Suprapubic skin (tissue), 4 donors: ENCODE measurements around the gene GUCA2A. TPM values are rescaled to one million over a fixed set of nuclear protein-coding genes. Genes with fewer than 3 reads are reported as not detected.

Source experiments
- DNase-seq, 2 donors: peaks; one replicate each; pipeline ENCODE4 v3.0.0-alpha.2; 2019; ENCODE audit warnings: low spot score in 2 of 2
- H3K27ac ChIP-seq: fragments of 200-600 bp; sonication (generic); one replicate; pipeline ENCODE4 v1.5.1; 2019
- H3K27me3 ChIP-seq: fragments of 200-600 bp; sonication (generic); one replicate; pipeline ENCODE4 v1.5.1; 2019
- H3K36me3 ChIP-seq: fragments of 200-600 bp; sonication (generic); one replicate; pipeline ENCODE4 v1.5.1; 2019
- H3K4me1 ChIP-seq: fragments of 200-600 bp; sonication (generic); one replicate; pipeline ENCODE4 v1.5.1; 2019
- H3K4me3 ChIP-seq: fragments of 200-600 bp; sonication (generic); one replicate; pipeline ENCODE4 v1.5.1; 2019; ENCODE audit warnings: mild to moderate bottlenecking
- H3K9me3 ChIP-seq: fragments of 200-600 bp; sonication (generic); one replicate; pipeline ENCODE4 v1.5.1; 2019
- CTCF ChIP-seq, 2 donors: fragments of 200-600 bp in 1 of 2; fragments of 450-650 bp in 1 of 2; sonication (generic) in 1 of 2; IDR thresholded peaks; one replicate each; pipeline ENCODE4 v1.5.1; 2016 to 2019; ENCODE audit warnings: antibody characterized with exemption in 2 of 2, mild to moderate bottlenecking in 1 of 2, moderate library complexity in 1 of 2
- EP300 ChIP-seq: sonication (generic); formaldehyde crosslinking; IDR thresholded peaks from one replicate; pipeline ENCODE4 v1.6.1; 2017; ENCODE audit warnings: antibody characterized with exemption
- POLR2A ChIP-seq, 2 donors: fragments of 450-650 bp; IDR thresholded peaks; one replicate each; pipeline ENCODE4 v1.6.1; 2017; ENCODE audit warnings: antibody characterized with exemption in 2 of 2, mild to moderate bottlenecking in 2 of 2, moderate library complexity in 2 of 2
- POLR2AphosphoS5 ChIP-seq, 3 donors: sonication (generic); formaldehyde crosslinking; IDR thresholded peaks; one replicate each; pipeline ENCODE4 v1.6.1; 2017; ENCODE audit warnings: antibody characterized with exemption in 3 of 3
- WGBS: methylation state at CpG from one replicate; pipeline ENCODE4 v1.1.5; 2018; 5-methylcytosine and 5-hydroxymethylcytosine counted together
- total RNA-seq, 4 donors: library from RNA; depleted of rRNA; stranded (reverse); fragments of >200 nt; gene quantifications; one replicate each; pipeline ENCODE4 v1.1.0, GENCODE V29; 2016

Gene GUCA2A
- total RNA-seq, 4 donors from 2014 or later = 1.4 TPM; not detected in 3

GRCh38 chr1:42133809-42134526 is 30.6 kb downstream of the GUCA2A start:
- Histone ChIP-seq H3K36me3 (no peaks in the 10 kb centered on the region), H3K4me3 (no peak overlapping the region), H3K27ac (no peak overlapping the region), H3K4me1 (no peaks in the 10 kb centered on the region), H3K9me3 (no peaks in the 10 kb centered on the region), H3K27me3 (peaks cover 3% of the 10 kb centered on the region)
- TF ChIP-seq POLR2AphosphoS5 (IDR thresholded peaks at IDR 0.05) (no peak), EP300 (no peak), CTCF (IDR thresholded peaks at IDR 0.05) (no peak), POLR2A (IDR thresholded peaks at IDR 0.05) (no peak)
- 66% methylated on average over 9 of the region's 10 CpGs for WGBS
- no peak for DNase-seq

- TF ChIP-seq EP300 = no peak
- TF ChIP-seq POLR2AphosphoS5 (IDR thresholded peaks at IDR 0.05) = no peak
- TF ChIP-seq POLR2A (IDR thresholded peaks at IDR 0.05) = no peak
- TF ChIP-seq CTCF (IDR thresholded peaks at IDR 0.05) = no peak
- H3K4me3 ChIP-seq = no peak overlapping the region
- H3K27ac ChIP-seq = no peak overlapping the region
- WGBS = 77% methylated on average over 5 of the region's 5 CpGs
- H3K27me3 ChIP-seq = peaks cover 3% of the 10 kb centered on the region
- H3K9me3 ChIP-seq = no peaks in the 10 kb centered on the region
- H3K4me1 ChIP-seq = no peaks in the 10 kb centered on the region
- H3K36me3 ChIP-seq = no peaks in the 10 kb centered on the region
- no peak for DNase-seq
Measured at GRCh38 chr1:42133390-42133789, 31.2 kb downstream of the GUCA2A start.

GRCh38 chr1:42130061-42130660 is 34.4 kb downstream of the GUCA2A start:
- TF ChIP-seq POLR2A (IDR thresholded peaks at IDR 0.05) = no peak
- no peak for TF ChIP-seq POLR2AphosphoS5 (IDR thresholded peaks at IDR 0.05)
- Histone ChIP-seq H3K27ac (no peak overlapping the region), H3K36me3 (no peaks in the 10 kb centered on the region), H3K4me1 (no peaks in the 10 kb centered on the region), H3K27me3 (no peaks in the 10 kb centered on the region), H3K4me3 (no peak overlapping the region), H3K9me3 (no peaks in the 10 kb centered on the region)
- DNase-seq = no peak
- WGBS = 82% methylated on average over 5 of the region's 5 CpGs

GRCh38 chr1:42128964-42129363 is 35.6 kb downstream of the GUCA2A start:
- Histone ChIP-seq H3K4me3 (no peak overlapping the region), H3K36me3 (no peaks in the 10 kb centered on the region), H3K27me3 (no peaks in the 10 kb centered on the region), H3K27ac (no peak overlapping the region), H3K4me1 (no peaks in the 10 kb centered on the region), H3K9me3 (no peaks in the 10 kb centered on the region)
- DNase-seq = no peak
- 68% methylated on average over 3 of the region's 3 CpGs for WGBS
- TF ChIP-seq CTCF (IDR thresholded peaks at IDR 0.05) (no peak), EP300 (no peak), POLR2AphosphoS5 (IDR thresholded peaks at IDR 0.05) (no peak), POLR2A (IDR thresholded peaks at IDR 0.05) (no peak)

GRCh38 chr1:42128499-42128898 is 36.0 kb downstream of the GUCA2A start:
- DNase-seq = no peak

More at GRCh38 chr1:42128499-42128898, 36.0 kb downstream of the GUCA2A start:
- TF ChIP-seq POLR2A (IDR thresholded peaks at IDR 0.05) = no peak
- TF ChIP-seq CTCF (IDR thresholded peaks at IDR 0.05) = no peak
- no peak for TF ChIP-seq EP300
- TF ChIP-seq POLR2AphosphoS5 (IDR thresholded peaks at IDR 0.05) = no peak
- Histone ChIP-seq H3K27me3 (no peaks in the 10 kb centered on the region), H3K27ac (no peak overlapping the region), H3K9me3 (no peaks in the 10 kb centered on the region), H3K4me3 (no peak overlapping the region), H3K4me1 (no peaks in the 10 kb centered on the region), H3K36me3 (no peaks in the 10 kb centered on the region)
- WGBS = 71% methylated on average over 2 of the region's 2 CpGs
